ENCODE data around the gene FAM168A.

The FAM168A gene

DNA sequence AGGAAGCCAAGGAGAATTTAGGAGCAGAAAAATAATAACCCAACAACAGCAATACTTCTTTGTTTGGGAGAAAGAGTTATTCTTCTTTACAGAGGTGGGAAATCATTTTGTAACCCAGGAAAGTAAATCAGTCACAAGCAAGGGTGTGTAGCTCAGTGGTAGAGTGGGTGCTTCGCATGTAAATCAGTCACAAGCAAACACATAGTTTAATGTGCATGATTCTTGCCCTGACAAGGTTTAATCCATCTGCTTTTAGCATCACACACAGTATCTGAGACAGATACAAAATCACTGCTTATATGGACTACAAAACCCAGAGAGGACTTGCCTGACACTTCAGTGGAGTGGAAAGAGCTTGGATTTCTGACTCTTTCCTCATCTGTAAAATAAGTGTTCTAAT is 139.7 kb downstream of the FAM168A start:
- Histone ChIP-seq H3K4me1 (ENCODE audit: control insufficient read depth, low read length) (peaks cover 15% of the 10 kb centered on the region), H3K79me2 (ENCODE audit: control insufficient read depth, low read length) (no peaks in the 10 kb centered on the region), H3K27me3 (ENCODE audit: control insufficient read depth, low read length) (no peaks in the 10 kb centered on the region), H3K9me3 (ENCODE audit: control insufficient read depth, insufficient read depth, low read length) (no peaks in the 10 kb centered on the region), H3K27ac (ENCODE audit: low read depth, low read length) (no peak overlapping the region), H3K9me2 (replicated peaks; ENCODE audit: control insufficient read depth, low read length) (no peaks in the 10 kb centered on the region), H3K4me2 (ENCODE audit: low read length) (no peak overlapping the region), H3F3A (ENCODE audit: control insufficient read depth, insufficient read depth) (no peaks in the 10 kb centered on the region), H3K36me3 (ENCODE audit: control insufficient read depth, low read length) (no peaks in the 10 kb centered on the region), H4K20me1 (ENCODE audit: control insufficient read depth, insufficient read depth, low read depth, low read length) (no peaks in the 10 kb centered on the region), H3K4me3 (ENCODE audit: low read length) (no peak overlapping the region)
- TF ChIP-seq EZH2phosphoT487 (IDR thresholded peaks at IDR 0.05; ENCODE audit: borderline replicate concordance, low read length): no peak
- TF ChIP-seq, protein P1, sequence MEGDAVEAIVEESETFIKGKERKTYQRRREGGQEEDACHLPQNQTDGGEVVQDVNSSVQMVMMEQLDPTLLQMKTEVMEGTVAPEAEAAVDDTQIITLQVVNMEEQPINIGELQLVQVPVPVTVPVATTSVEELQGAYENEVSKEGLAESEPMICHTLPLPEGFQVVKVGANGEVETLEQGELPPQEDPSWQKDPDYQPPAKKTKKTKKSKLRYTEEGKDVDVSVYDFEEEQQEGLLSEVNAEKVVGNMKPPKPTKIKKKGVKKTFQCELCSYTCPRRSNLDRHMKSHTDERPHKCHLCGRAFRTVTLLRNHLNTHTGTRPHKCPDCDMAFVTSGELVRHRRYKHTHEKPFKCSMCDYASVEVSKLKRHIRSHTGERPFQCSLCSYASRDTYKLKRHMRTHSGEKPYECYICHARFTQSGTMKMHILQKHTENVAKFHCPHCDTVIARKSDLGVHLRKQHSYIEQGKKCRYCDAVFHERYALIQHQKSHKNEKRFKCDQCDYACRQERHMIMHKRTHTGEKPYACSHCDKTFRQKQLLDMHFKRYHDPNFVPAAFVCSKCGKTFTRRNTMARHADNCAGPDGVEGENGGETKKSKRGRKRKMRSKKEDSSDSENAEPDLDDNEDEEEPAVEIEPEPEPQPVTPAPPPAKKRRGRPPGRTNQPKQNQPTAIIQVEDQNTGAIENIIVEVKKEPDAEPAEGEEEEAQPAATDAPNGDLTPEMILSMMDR (IDR thresholded peaks at IDR 0.05; ENCODE audit: low read depth, low read length, poor library complexity, severe bottlenecking): no peak

DNA sequence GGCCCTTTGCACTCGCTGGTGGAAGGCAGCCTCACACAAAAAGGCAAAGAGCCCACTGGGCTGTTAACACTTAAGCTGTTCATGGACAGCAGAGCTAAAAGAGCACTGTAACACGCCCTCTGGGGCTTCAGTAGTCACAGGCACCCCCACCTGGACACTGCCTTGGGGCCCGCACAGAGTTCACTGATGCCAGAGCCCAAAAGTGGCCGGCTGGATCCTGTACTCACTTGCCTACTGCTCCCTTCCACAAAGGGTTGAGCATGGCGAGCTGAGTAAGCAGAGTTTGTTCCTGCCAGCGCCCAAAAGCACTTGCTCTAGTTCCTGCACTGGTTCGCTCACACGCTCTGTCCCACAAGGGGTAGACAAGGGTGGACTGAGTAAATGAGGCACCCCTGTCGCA is 142.9 kb downstream of the FAM168A start:
- H3K4me3 ChIP-seq (ENCODE audit: low read length): no peak overlapping the region
- H3K9me2 ChIP-seq (replicated peaks; ENCODE audit: control insufficient read depth, low read length): no peaks in the 10 kb centered on the region
- no peaks in the 10 kb centered on the region for H3K9me3 ChIP-seq (ENCODE audit: control insufficient read depth, insufficient read depth, low read length)
- no peaks in the 10 kb centered on the region for H3F3A ChIP-seq (ENCODE audit: control insufficient read depth, insufficient read depth)
- H3K79me2 ChIP-seq (ENCODE audit: control insufficient read depth, low read length): no peaks in the 10 kb centered on the region
- H4K20me1 ChIP-seq (ENCODE audit: control insufficient read depth, insufficient read depth, low read depth, low read length): no peaks in the 10 kb centered on the region
- peaks cover 7% of the 10 kb centered on the region for H3K4me1 ChIP-seq (ENCODE audit: control insufficient read depth, low read length)
- H3K27me3 ChIP-seq (ENCODE audit: control insufficient read depth, low read length): no peaks in the 10 kb centered on the region
- H3K27ac ChIP-seq (ENCODE audit: low read depth, low read length): no peak overlapping the region
- H3K36me3 ChIP-seq (ENCODE audit: control insufficient read depth, low read length): no peaks in the 10 kb centered on the region
- H3K4me2 ChIP-seq (ENCODE audit: low read length): no peak overlapping the region
- TF ChIP-seq EZH2phosphoT487 (IDR thresholded peaks at IDR 0.05; ENCODE audit: borderline replicate concordance, low read length): no peak
- TF ChIP-seq, protein P1 (IDR thresholded peaks at IDR 0.05; ENCODE audit: low read depth, low read length, poor library complexity, severe bottlenecking): no peak

DNA sequence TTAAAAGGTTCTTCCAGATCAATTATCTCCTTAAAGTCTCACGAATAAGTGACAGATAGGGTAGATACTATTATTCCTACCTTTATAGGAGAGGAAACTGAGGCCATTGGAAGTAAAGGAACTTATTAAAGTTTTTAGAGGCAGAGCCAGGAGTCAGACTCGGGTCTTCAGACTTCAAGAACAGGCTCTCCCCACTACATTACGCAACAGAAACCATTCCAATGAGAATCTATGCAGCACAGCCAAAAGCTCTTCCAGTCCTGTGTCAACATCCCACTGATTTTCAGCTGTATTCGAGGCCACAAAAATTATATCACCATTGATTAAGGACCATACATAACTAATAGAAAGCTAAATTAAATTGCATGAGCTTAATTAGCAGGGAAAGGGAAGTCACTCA is 144.3 kb downstream of the FAM168A start:
- TF ChIP-seq, protein P1 (IDR thresholded peaks at IDR 0.05; ENCODE audit: low read depth, low read length, poor library complexity, severe bottlenecking): no peak
- no peak for TF ChIP-seq EZH2phosphoT487 (IDR thresholded peaks at IDR 0.05; ENCODE audit: borderline replicate concordance, low read length)
- no peak overlapping the region for H3K4me3 ChIP-seq (ENCODE audit: low read length)
- H3K4me1 ChIP-seq (ENCODE audit: control insufficient read depth, low read length): no peaks in the 10 kb centered on the region
- no peaks in the 10 kb centered on the region for H3K9me3 ChIP-seq (ENCODE audit: control insufficient read depth, insufficient read depth, low read length)
- no peaks in the 10 kb centered on the region for H3K27me3 ChIP-seq (ENCODE audit: control insufficient read depth, low read length)
- no peaks in the 10 kb centered on the region for H3K79me2 ChIP-seq (ENCODE audit: control insufficient read depth, low read length)
- no peaks in the 10 kb centered on the region for H3F3A ChIP-seq (ENCODE audit: control insufficient read depth, insufficient read depth)
- no peaks in the 10 kb centered on the region for H3K36me3 ChIP-seq (ENCODE audit: control insufficient read depth, low read length)
- no peaks in the 10 kb centered on the region for H4K20me1 ChIP-seq (ENCODE audit: control insufficient read depth, insufficient read depth, low read depth, low read length)
- H3K4me2 ChIP-seq (ENCODE audit: low read length): no peak overlapping the region
- no peaks in the 10 kb centered on the region for H3K9me2 ChIP-seq (replicated peaks; ENCODE audit: control insufficient read depth, low read length)
- H3K27ac ChIP-seq (ENCODE audit: low read depth, low read length): no peak overlapping the region

DNA sequence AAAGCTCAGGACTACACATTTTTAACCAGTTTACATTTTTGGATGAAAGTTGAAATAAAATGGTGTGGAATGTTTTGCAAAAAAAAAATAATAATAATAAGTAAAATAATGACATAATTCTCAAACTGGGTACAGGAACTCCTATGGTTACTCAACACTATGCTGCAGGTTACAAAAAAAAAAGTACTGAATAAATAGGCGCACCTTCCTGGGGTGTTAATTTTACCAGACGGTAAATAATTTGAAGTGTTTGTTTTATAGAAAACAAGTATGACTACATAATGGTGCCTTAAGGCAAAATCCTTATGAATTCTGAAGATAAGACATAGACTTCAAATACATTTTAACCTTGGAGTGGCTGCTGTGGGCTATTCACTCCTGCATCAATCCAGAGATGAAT is 145.2 kb downstream of the FAM168A start:
- H3K36me3 ChIP-seq (ENCODE audit: control insufficient read depth, low read length): no peaks in the 10 kb centered on the region
- no peak for TF ChIP-seq EZH2phosphoT487 (IDR thresholded peaks at IDR 0.05; ENCODE audit: borderline replicate concordance, low read length)
- TF ChIP-seq, protein P1 (IDR thresholded peaks at IDR 0.05; ENCODE audit: low read depth, low read length, poor library complexity, severe bottlenecking): no peak

More for the DNA sequence above, 145.2 kb downstream of the FAM168A start:
- no peak overlapping the region for H3K27ac ChIP-seq (ENCODE audit: low read depth, low read length)
- no peaks in the 10 kb centered on the region for H3K4me1 ChIP-seq (ENCODE audit: control insufficient read depth, low read length)
- no peaks in the 10 kb centered on the region for H3K9me3 ChIP-seq (ENCODE audit: control insufficient read depth, insufficient read depth, low read length)
- no peak overlapping the region for H3K4me3 ChIP-seq (ENCODE audit: low read length)
- H3F3A ChIP-seq (ENCODE audit: control insufficient read depth, insufficient read depth): no peaks in the 10 kb centered on the region
- H3K4me2 ChIP-seq (ENCODE audit: low read length): no peak overlapping the region
- no peaks in the 10 kb centered on the region for H3K79me2 ChIP-seq (ENCODE audit: control insufficient read depth, low read length)
- H4K20me1 ChIP-seq (ENCODE audit: control insufficient read depth, insufficient read depth, low read depth, low read length): no peaks in the 10 kb centered on the region
- no peaks in the 10 kb centered on the region for H3K9me2 ChIP-seq (replicated peaks; ENCODE audit: control insufficient read depth, low read length)
- no peaks in the 10 kb centered on the region for H3K27me3 ChIP-seq (ENCODE audit: control insufficient read depth, low read length)

Data from DOHH2 (cell line).